DOHH2 (cell line): ENCODE measurements around the gene TMEM80.

Experiments used
- CTCF ChIP-seq: fragments of 200-600 bp; sonication (generic); IDR thresholded peaks from one replicate; pipeline ENCODE4 v1.5.1; 2014; ENCODE audit warnings: antibody characterized with exemption, mild to moderate bottlenecking, low read depth, low read length; ENCODE audit not compliant: poor library complexity, severe bottlenecking
- EZH2phosphoT487 ChIP-seq: fragments of 200-600 bp; sonication (generic); IDR thresholded peaks from 2 replicates; pipeline ENCODE4 v1.6.1; 2017; ENCODE audit warnings: borderline replicate concordance, mild to moderate bottlenecking, antibody characterized with exemption, low read length, moderate library complexity, mixed read lengths

- no peak for TF ChIP-seq CTCF
- no peak for TF ChIP-seq EZH2phosphoT487
These were observed 3.5 kb downstream of the TMEM80 start for GRCh38 chr11:699116-699508.
